Transverse colon (tissue), 4 donors: ENCODE data around the gene ACSL1. TPM values are rescaled to one million over a fixed set of nuclear protein-coding genes. Genes with fewer than 3 reads are reported as not detected.

ENCODE experiments used
- DNase-seq: peaks from one replicate; pipeline ENCODE4 v3.0.0-alpha.2; 2019
- H3K27ac ChIP-seq, 4 donors: fragments of 200-600 bp; sonication (generic); 2 replicates each; pipeline ENCODE4 v1.5.1; 2016 to 2018; ENCODE audit warnings: inconsistent platforms in 4 of 4
- H3K27me3 ChIP-seq: fragments of 200-600 bp; sonication (generic); 2 replicates; pipeline ENCODE4 v1.5.1; 2017; ENCODE audit warnings: inconsistent platforms
- H3K36me3 ChIP-seq, 4 donors: fragments of 200-600 bp; sonication (generic); 2 replicates each; pipeline ENCODE4 v1.5.1; 2017 to 2019; ENCODE audit warnings: inconsistent platforms in 4 of 4
- H3K4me1 ChIP-seq, 4 donors: fragments of 200-600 bp; sonication (generic); 2 replicates each; pipeline ENCODE4 v1.5.1; 2017 to 2020; ENCODE audit warnings: inconsistent platforms in 4 of 4
- H3K4me3 ChIP-seq, 4 donors: fragments of 200-600 bp; sonication (generic); 1 replicate in 1 of 4; 2 replicates in 3 of 4; pipeline versions ENCODE4 v1.5.1 to v1.6.1; 2017 to 2019; ENCODE audit warnings: inconsistent platforms in 4 of 4
- H3K9me3 ChIP-seq, 2 donors: fragments of 200-600 bp; sonication (generic); 2 replicates each; pipeline ENCODE4 v1.5.1; 2017 to 2019; ENCODE audit warnings: inconsistent platforms in 2 of 2
- EP300 ChIP-seq: sonication (generic); formaldehyde crosslinking; IDR thresholded peaks from one replicate; pipeline ENCODE4 v1.6.1; 2017; ENCODE audit warnings: antibody characterized with exemption, low read depth
- POLR2A ChIP-seq: fragments of 450-650 bp; IDR thresholded peaks from one replicate; pipeline ENCODE4 v1.6.1; 2016; ENCODE audit warnings: antibody characterized with exemption, mild to moderate bottlenecking, moderate library complexity
- POLR2AphosphoS5 ChIP-seq, 3 donors: sonication (generic); formaldehyde crosslinking; IDR thresholded peaks; one replicate each; pipeline ENCODE4 v1.6.1; 2016; ENCODE audit warnings: antibody characterized with exemption in 3 of 3
- WGBS, 2 donors: methylation state at CpG; one replicate each; pipeline ENCODE4 v1.1.5; 2018; ENCODE audit warnings: low coverage in 1 of 2; 5-methylcytosine and 5-hydroxymethylcytosine counted together
- in situ Hi-C, 4 donors: fragments of 200-750 bp; cut with MboI; loops; one replicate each; pipeline versions ENCODE4 v1.15.0 to v1.15.1; 2017; ENCODE audit warnings: low sequenced_read_pairs in 3 of 4, low pct_ligation_motif_present in 1 of 4, low pct_unique_long_range_greater_than_20kb in 1 of 4
- intact Hi-C: fragments of 100-400 bp; cut with DNase I; formaldehyde crosslinking; loops from one replicate; pipeline ENCODE4 v1.15.1; 2023; ENCODE audit warnings: low total_unique reads
- small RNA-seq, 4 donors: library from RNA; depleted of rRNA; stranded (forward); fragments of <200 nt; gene quantifications; one replicate each; pipeline ENCODE3, GENCODE V24; 2016
- total RNA-seq, 4 donors: library from RNA; depleted of rRNA; stranded (reverse); fragments of >200 nt; gene quantifications; one replicate each; pipeline ENCODE4 v1.1.0, GENCODE V29; 2016
- TF ChIP-seq, protein P1 (sequence below), 5 experiments: fragments of 200-600 bp in 3 of 5; fragments of 450-650 bp in 2 of 5; sonication (generic) in 3 of 5; IDR thresholded peaks; 1 replicate in 2 of 5; 2 replicates in 3 of 5; pipeline ENCODE4 v1.5.1; 2016 to 2017; ENCODE audit warnings: antibody characterized with exemption in 5 of 5, inconsistent platforms in 3 of 5, mild to moderate bottlenecking in 2 of 5, moderate library complexity in 1 of 5

ACSL1 gene
- total RNA-seq, 4 donors from 2014 or later: 20.6 to 50.0 (median 40.0) TPM

DNA sequence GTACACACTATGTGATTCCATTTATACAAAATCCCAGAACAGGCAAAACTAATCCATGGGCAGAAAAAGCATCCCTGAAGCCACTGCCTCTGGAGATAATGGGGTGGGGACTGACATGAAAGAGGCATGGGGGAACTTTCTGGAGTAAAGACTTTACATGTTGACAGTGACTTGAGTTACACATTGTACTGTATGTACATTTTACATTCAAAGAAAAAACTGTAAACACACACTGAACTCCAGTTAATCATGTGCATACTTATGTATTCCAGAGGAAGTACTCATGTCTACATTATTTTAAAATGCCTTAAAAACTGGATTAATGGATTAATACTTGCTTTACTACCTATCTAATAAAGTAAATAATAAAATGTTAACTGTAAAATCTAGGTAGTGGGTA lies 113.4 kb downstream of the ACSL1 start:
- intact Hi-C loops: no loop called here
- H3K27me3 ChIP-seq: no peaks in the 10 kb centered on the region
- no peaks in the 10 kb centered on the region for H3K36me3 ChIP-seq
- DNase-seq: no peak
- no peaks in the 10 kb centered on the region for H3K9me3 ChIP-seq
- in situ Hi-C loops: no loop called here
- H3K4me3 ChIP-seq: no peak overlapping the region
- no peaks in the 10 kb centered on the region for H3K4me1 ChIP-seq
- TF ChIP-seq POLR2A (no peak), EP300 (no peak), POLR2AphosphoS5 (IDR thresholded peaks at IDR 0.05) (no peak)
- TF ChIP-seq, protein P1, sequence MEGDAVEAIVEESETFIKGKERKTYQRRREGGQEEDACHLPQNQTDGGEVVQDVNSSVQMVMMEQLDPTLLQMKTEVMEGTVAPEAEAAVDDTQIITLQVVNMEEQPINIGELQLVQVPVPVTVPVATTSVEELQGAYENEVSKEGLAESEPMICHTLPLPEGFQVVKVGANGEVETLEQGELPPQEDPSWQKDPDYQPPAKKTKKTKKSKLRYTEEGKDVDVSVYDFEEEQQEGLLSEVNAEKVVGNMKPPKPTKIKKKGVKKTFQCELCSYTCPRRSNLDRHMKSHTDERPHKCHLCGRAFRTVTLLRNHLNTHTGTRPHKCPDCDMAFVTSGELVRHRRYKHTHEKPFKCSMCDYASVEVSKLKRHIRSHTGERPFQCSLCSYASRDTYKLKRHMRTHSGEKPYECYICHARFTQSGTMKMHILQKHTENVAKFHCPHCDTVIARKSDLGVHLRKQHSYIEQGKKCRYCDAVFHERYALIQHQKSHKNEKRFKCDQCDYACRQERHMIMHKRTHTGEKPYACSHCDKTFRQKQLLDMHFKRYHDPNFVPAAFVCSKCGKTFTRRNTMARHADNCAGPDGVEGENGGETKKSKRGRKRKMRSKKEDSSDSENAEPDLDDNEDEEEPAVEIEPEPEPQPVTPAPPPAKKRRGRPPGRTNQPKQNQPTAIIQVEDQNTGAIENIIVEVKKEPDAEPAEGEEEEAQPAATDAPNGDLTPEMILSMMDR (IDR thresholded peaks at IDR 0.05): no peak
- no peak overlapping the region for H3K27ac ChIP-seq

DNA sequence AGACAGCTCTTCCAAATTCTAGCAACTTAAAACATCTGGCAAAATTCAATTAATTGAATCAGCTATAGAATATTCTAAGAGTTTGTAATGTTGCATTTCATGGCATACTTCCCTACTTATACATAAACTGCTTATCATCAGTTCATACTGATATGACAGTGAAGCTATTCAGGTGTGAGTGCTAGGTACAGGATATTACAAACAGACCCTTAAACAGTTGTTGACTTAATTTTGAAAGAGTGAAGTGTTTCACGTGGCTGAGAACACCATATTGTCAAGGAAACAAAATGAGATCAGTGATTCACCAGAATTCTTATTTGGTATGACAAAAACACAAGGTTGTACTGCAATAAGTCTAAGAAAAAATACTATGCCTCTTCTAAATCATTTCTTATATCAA lies 119.3 kb downstream of the ACSL1 start:
- in situ Hi-C loops (no loop called here), intact Hi-C loops (no loop called here)
- no peak for TF ChIP-seq EP300
- no peak for TF ChIP-seq POLR2A
- no peak for TF ChIP-seq POLR2AphosphoS5 (IDR thresholded peaks at IDR 0.05)
- TF ChIP-seq, protein P1 (IDR thresholded peaks at IDR 0.05): no peak
- WGBS, 2 donors: 67 to 73% methylated on average over 1 of the region's 1 CpG
- Histone ChIP-seq H3K4me1 (no peaks in the 10 kb centered on the region), H3K27me3 (no peaks in the 10 kb centered on the region), H3K4me3 (no peak overlapping the region), H3K9me3 (no peaks in the 10 kb centered on the region), H3K27ac (no peak overlapping the region), H3K36me3 (no peaks in the 10 kb centered on the region)
- DNase-seq: no peak

DNA sequence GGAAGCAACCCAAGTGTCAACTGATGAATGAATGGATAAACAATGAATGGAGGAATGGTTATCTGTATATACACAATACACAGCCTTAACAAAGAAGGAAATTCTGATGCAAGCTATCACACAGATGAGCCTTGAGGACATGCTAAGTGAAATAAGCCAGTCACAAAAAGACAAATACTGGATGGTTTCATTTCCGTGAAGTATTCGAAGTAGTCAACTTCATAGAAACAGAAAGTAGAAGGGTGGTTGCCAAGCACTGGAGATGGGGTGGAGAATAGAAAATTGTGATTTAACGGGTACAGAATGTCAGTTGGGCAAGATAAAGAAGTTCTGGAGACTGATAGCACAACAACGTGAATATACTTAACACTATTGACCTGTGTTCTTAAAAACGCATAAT lies 120.1 kb downstream of the ACSL1 start:
- WGBS, 2 donors: 83 to 88% methylated on average over 5 of the region's 5 CpGs
- H3K27ac ChIP-seq: no peak overlapping the region
- no peaks in the 10 kb centered on the region for H3K36me3 ChIP-seq
- no peaks in the 10 kb centered on the region for H3K9me3 ChIP-seq
- no peaks in the 10 kb centered on the region for H3K4me1 ChIP-seq
- no peak for DNase-seq
- intact Hi-C loops: no loop called here
- in situ Hi-C loops: no loop called here
- H3K27me3 ChIP-seq: no peaks in the 10 kb centered on the region
- H3K4me3 ChIP-seq: no peak overlapping the region
- TF ChIP-seq POLR2AphosphoS5 (IDR thresholded peaks at IDR 0.05) (no peak), EP300 (no peak), POLR2A (no peak)
- TF ChIP-seq, protein P1 (IDR thresholded peaks at IDR 0.05): no peak

Small RNA genes within 50 kb of the gene (small RNA-seq; reads per million reads assigned to genes)
- 0 reads per million in 4 donors for gene MIR3945

Other genes starting within 250 kb of the ACSL1 start
- 100 to 1,000 TPM in 1 of 4 donors, 10 to 100 TPM in 2, 1 to 10 TPM in 1; 6.2 to 147 (median 35.1) TPM for gene CASP3, start 176.5 kb downstream of the ACSL1 start, total RNA-seq
- 10 to 100 TPM in 3 of 4 donors, not detected in 1; 19.7 to 28.1 (median 24.6) TPM for gene PRIMPOL, start 176.2 kb downstream of the ACSL1 start, total RNA-seq
- gene CENPU, start 91.9 kb downstream of the ACSL1 start, total RNA-seq: 1 to 10 TPM; 1.5 to 5.6 (median 4.1) TPM
- not detected for gene HELT, start 192.5 kb upstream of the ACSL1 start, total RNA-seq